Gastrocnemius medialis (tissue), 4 donors: ENCODE data around the gene ACP7.

ENCODE experiments used
- POLR2A ChIP-seq, 2 donors: fragments of 450-650 bp; IDR thresholded peaks; one replicate each; pipeline ENCODE4 v1.6.1; 2017; ENCODE audit warnings: antibody characterized with exemption in 2 of 2, mild to moderate bottlenecking in 2 of 2, moderate library complexity in 2 of 2
- TF ChIP-seq, protein P1 (sequence below), 5 experiments: fragments of 450-650 bp in 3 of 5; fragments of 200-600 bp in 2 of 5; sonication (generic) in 2 of 5; IDR thresholded peaks in 4 of 5; conservative IDR thresholded peaks in 1 of 5; 1 replicate in 4 of 5; 2 replicates in 1 of 5; pipeline ENCODE4 v1.5.1; 2016 to 2019; ENCODE audit warnings: antibody characterized with exemption in 5 of 5, mild to moderate bottlenecking in 3 of 5, moderate library complexity in 3 of 5

- TF ChIP-seq, protein P1, sequence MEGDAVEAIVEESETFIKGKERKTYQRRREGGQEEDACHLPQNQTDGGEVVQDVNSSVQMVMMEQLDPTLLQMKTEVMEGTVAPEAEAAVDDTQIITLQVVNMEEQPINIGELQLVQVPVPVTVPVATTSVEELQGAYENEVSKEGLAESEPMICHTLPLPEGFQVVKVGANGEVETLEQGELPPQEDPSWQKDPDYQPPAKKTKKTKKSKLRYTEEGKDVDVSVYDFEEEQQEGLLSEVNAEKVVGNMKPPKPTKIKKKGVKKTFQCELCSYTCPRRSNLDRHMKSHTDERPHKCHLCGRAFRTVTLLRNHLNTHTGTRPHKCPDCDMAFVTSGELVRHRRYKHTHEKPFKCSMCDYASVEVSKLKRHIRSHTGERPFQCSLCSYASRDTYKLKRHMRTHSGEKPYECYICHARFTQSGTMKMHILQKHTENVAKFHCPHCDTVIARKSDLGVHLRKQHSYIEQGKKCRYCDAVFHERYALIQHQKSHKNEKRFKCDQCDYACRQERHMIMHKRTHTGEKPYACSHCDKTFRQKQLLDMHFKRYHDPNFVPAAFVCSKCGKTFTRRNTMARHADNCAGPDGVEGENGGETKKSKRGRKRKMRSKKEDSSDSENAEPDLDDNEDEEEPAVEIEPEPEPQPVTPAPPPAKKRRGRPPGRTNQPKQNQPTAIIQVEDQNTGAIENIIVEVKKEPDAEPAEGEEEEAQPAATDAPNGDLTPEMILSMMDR (IDR thresholded peaks at IDR 0.05 in 4 of 5, conservative IDR thresholded peaks at IDR 0.05 in 1 of 5): no peak
- no peak for TF ChIP-seq POLR2A (IDR thresholded peaks at IDR 0.05)
Observed at GRCh38 chr19:39141929-39142328, 57.8 kb downstream of the ACP7 start.
